ENCODE data around the gene KCNIP4.

The KCNIP4 gene

DNA sequence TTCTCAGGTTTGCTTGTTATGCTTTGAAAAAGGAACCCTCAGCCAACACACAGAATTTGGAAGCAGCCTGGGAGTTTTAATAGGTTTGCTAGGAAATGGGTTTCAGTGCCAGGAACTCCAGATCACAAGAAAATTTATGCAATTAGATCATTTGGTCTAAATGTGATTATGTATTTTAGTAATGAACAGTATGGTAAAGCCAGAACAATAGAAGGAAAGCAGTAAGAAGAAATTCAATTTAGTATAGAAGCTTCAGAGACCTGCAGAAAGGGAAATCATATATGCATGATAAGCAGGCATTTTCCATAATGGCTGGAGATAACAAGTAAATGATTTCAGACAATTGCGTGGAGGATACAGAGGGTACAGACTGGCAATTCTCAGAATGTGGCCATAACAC is 184.7 kb downstream of the KCNIP4 start:
- no peak for DNase-seq (ENCODE audit: low spot score)

DNA sequence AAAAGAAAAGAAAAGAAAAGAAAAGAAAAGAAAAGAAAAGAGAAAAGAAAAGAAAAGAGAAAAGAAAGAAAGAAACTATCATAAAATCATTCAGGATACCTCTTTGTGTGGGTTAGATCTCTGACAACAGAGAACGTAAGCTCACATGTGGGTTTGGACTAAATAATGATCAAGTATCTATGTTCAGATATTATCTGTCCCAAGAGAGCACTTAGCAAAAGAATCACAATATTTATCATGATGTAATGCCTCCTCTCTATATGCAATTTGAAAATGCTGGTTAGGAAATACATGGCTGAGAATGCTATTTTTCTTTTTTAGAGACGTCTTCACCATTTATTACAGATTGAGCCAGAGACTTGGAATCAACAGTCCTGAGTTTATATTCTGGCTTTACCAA is 191.3 kb downstream of the KCNIP4 start:
- no peak for DNase-seq (ENCODE audit: low spot score)

DNA sequence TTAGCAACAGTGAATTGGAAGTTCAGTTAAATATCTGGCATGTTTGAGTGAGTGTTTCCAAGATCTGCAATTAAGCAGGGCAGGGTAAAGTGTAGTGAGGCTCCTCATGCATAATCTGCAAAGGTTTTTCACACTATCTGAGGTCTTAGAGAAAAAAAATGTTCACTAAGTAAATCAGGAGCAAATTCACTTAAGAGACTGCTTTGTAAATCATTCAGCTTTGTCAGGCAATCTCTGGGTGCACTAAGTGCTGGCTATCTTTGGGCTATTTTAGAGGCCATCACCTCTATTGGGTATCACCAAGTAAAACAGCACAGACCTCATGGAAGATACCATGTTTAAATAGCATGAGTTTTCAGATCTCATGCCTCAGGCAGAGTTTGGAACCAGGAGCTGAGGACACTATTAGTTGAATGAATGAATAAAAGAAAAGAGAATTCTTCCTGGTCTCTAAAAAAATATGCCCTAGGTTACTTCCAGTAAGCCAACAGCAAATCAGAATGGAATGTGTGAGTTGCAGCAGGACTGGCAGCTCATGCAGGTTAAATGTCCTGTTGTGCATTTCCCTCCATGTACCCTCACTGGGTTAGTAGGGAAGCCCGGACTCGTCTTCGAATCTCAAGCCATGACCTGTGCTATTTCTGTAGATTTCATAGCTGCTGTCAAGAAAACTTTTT is 195.3 kb downstream of the KCNIP4 start:
- DNase-seq (ENCODE audit: low spot score), result no peak

DNA sequence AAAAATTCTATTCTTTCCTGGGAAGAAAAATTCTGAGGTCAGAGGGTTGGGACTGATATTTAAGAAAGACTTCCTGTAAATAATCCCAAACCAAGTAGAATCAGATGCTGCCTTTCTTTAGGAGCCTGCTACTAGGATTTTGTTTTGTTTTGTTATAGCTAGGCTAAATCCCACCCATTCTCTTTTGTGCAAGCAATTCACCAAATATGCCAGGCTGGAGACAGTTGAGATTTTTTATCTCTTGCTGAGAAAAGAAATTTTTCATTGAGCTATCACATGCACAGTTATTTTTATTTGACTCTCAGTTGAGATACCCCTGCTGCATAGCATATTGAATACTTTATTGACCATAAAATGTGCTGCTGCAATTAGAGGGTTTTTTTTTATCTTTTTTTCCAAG is 196.0 kb downstream of the KCNIP4 start:
- DNase-seq (ENCODE audit: low spot score), result no peak

DNA sequence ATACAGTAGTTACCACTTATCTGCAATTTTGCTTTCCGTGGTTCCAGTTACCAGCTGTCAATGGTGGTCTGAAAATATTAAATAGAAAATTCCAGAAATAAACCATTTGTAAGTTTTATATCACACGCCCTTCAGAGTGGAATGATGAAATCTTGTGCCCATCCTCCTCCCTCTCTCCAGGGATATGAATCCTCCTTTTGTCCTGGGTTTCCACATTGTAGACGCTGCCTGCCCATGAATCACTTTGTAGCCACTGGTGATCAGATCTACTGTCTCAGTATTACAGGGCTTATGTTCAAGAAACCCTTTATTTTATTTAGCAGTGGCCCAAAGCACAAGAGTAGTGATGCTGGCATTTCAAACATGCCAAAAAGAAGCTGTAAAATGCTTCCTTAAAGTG is 198.6 kb downstream of the KCNIP4 start:
- DNase-seq (ENCODE audit: low spot score), result no peak

DNA sequence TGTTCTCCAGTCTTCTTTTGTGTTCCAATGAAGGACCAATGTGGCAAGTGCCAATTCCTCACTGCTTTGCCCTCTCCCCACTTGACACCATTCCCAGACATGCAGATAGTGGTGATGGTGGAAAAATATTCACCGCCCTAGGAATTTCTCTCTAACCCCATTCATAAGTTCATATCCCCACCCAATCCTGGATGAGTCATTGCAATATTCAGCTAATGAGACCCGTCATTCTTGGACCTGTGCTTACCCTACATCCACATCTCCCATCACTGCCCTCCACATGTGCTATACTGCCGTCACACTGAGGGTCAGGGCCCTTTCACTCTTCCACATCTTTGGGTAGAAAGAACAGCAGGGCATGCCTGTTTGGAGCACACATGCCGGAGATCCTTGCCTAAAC is 199.2 kb downstream of the KCNIP4 start:
- no peak for DNase-seq (ENCODE audit: low spot score)

DNA sequence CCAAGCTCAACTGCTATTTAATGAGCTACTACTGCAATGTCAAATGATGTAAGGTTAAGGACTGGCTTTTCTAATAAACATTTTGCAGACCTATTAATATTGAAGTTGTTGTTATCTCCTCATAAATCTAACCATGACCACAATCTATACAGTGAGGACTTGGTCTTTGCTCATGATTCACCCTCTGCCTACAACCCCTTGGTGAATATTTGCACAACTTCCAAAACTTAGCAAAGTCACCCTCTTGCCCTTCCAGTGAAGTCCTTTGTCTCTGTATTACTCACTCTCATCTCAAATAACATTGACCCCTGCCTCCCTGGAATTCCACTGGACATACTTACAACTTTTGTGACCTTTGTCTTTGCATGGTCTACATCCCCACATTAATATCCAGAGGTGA is 204.5 kb downstream of the KCNIP4 start:
- no peak for DNase-seq (ENCODE audit: low spot score)

DNA sequence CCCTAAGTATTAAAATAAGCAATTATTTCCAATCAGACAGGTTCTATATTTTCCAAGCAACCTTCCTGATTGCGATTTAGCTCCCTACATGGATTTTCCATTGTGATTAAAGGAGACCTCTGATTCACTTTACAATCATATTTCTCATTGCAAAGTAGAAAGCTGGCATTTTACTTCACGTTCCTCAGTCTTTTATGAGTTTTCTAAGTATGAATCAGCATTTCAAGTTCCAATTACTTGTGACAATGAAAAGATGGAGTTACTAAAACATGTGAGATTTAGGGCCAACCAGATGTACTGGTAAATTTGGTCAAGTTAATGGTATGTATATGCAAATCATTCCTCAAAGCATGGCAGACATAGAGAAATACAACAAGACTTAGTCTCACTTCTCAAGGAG is 206.2 kb downstream of the KCNIP4 start:
- DNase-seq (ENCODE audit: low spot score), result no peak

DNA sequence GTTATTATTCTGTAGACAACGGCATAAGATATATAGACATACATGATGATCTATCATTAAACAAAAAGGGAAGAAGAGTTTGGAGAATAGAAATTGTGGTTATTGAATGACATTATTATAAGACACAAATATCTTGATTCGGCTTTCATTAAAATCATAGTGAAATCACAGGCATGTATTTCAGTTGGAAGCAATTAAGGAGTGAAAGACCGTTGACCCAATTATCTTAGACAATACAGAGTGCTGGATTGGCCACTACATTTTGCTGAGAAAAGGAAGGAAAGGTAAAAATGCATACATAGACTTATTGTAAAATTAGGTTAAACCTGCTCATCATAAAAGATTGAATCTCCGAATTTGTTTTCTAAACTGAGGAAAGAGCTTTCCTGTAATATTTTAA is 209.8 kb downstream of the KCNIP4 start:
- no peak for DNase-seq (ENCODE audit: low spot score)

DNA sequence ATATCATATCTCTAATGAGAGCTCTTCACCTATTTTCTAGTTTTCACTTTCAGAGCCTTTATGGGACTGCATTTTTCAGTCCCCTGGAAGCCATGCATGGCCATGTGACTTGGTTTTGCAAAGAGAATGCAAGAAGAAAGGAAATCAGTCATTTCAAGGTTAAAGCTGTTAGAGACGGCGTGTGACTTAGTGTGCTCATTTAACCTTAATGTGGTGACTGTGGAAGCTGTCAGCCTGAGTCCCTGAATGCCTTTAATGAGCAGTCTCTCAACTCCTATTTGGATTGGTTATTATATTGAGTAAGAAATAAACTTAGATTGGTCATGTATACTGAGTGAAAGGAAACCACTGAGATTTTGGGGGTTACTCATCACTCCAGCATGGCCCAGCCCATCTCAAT is 212.7 kb downstream of the KCNIP4 start:
- no peak for DNase-seq (ENCODE audit: low spot score)

DNA sequence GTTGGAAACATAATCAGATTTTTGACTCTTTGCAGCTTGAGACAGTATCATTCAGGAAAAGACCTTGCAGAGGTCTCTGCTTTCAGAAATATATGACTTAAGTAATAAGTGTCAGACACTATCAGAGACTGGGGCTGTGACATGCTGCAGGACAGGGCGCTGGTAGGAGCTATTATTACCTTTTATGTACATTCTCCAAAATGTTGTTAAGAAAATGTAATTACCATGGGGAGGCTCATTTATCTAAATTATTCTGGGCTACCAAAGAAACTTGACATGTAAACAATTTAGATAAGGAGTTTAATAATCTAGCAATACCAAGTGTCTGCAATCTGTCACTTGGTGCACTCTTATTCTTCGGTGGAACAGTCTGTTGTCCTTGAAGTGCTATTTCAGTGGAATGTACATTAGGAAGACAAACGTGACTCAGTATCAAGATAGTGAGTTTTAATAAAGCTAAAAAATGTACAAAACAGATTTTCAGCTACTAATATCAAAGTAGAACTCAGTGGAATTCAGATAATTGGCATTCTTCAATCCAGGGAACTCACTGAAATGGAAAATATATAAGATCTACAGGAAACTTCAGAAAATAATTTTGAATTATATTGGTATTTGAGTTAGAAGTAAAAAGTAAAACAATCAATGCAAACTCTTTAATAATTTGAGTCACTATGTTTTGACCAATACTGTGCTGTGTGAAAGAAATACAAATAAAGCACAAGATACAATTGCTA is 214.5 kb downstream of the KCNIP4 start:
- no peak for DNase-seq (ENCODE audit: low spot score)

DNA sequence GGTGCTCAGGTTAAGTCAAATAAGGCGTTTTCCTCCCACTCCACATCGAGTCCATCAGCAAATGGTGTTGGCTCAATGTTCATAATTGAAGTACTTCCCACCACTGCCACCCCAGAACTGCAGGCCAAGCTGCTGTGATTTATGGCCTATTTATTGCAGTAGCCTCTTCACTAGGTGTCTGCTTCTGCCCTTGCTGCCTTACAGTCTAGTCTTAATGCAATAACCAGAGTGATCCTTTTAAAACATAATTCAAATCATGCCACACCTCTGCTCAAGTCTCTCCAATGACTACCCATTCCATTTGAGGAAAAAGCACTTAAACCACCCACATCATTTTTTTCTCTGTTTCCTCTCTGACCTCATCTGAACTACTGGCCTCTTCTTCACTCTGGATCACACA is 220.3 kb downstream of the KCNIP4 start:
- DNase-seq (ENCODE audit: low spot score), result no peak

DNA sequence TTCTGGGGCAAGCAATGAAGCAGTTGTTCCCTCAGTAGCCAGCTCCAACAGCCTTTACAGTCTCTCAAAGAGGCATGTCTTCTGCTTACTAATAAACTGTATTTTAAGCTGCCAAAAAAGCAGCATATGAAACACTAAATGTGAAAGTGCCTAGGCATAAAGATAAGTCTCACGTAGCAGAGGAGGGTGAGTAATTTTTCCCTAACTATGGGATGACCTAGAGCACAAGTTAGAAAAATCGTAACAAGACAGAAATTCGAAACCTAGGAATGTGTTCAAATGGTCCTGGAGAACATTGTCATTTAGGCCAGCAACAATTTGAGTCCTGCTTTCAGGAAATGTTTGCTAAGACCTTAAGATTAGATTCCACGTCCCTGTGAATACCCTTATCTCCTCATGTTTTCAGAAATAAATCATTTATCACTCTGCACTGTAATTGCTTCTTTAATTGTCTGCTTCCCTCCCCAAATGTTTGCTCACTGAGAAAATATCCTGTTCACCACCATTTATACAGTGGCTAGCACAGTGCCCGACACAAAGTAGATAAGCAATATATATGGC is 222.2 kb downstream of the KCNIP4 start:
- DNase-seq (ENCODE audit: low spot score), result no peak

DNA sequence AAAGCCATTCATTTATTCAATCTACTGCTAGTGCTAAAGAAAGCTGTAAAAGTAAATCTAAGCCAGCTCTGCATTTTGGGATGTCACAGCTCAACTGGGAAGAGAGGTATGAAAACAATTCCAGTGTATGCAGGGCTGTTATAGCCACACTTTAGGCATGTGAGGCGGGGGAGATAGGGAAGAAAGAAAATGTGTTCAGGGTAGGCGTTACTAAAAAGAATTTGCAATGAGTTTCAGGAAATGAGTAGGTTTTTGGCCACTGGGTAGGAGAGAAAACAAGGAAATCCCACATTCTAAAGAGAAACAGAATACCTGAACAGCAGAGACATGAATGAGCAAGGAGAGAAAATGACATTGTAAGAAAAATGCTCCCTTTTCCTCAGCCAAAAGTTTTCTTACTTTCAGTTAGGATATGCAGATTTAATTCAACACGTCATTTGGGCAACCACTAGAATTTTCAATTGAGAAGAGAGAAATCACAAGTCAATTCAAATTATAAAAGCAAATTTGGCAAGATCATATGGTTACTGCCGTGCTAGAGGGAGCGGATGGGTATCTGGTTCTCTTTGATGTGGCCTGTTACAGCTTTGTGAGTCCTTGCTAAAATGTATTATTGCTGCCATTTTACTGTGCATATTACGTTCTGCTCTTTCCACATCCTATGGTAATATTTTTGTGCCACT is 226.3 kb downstream of the KCNIP4 start:
- DNase-seq (ENCODE audit: low spot score), result no peak

DNA sequence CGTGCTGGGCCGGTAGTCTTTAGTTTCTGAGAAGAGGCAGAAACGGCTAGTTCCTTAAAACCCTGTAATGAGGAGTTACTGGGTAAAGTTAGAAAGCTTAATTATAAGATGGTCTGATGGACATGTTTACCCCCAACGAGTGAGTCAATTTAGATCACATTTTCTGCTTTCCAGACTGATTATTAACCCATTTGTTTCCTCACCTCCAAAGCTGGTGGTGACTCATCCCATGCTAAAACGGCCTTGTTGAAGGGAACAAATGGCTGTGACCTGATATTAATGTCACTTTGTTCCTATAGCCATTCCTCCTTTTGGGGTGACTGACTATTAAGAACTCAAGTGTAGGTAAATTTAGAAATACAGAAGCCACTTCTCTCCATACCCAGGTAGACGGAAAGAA is 232.0 kb downstream of the KCNIP4 start:
- no peak for DNase-seq (ENCODE audit: low spot score)

DNA sequence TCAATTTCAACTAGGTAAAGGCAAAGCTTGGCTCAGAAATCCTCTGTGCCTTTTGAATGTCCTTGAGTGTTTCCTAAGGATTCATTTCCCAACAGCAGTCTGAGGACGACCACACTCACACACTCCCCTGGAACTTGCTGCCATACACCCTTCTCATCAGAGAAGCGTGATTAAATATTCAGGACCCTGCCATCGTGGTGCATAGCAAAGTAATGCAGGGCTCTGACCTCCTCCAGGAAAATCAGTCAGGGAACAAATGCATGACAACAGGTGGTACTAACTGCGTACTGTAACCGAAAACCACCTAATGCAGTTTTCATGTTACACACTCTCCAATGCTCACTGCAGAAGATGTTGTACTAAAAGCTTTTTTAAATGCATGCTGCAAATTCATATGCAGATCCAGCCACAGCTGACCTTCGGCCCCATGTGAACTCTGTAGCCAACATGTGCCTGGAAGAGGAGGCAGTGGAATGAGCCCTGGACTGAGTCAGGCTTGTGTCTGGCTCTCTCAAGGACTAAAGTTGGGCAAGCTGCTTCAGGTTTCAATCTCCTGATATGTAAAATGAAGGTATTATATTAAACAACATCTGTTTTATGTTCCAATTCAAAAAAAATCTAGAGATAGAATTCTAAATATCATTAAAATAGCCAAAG is 238.3 kb downstream of the KCNIP4 start:
- DNase-seq (ENCODE audit: low spot score), result no peak

DNA sequence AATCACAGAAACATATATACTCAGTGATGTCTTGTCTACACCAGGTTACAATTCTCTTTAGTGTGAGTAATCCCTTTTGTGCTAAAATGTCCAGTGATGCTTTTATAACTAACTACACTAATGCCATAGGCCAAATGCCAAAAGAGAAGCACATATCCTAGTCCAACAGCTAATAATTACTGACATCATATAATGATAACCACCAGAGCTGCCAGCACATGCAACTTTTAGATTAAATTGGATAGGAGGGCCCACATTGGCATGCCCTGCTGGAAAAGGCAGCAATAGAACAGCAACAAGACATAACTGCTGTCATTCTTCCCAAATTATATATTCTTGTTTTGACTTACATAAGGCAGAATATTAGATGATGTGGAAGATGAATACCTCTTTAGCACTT is 238.8 kb downstream of the KCNIP4 start:
- DNase-seq (ENCODE audit: low spot score), result no peak

DNA sequence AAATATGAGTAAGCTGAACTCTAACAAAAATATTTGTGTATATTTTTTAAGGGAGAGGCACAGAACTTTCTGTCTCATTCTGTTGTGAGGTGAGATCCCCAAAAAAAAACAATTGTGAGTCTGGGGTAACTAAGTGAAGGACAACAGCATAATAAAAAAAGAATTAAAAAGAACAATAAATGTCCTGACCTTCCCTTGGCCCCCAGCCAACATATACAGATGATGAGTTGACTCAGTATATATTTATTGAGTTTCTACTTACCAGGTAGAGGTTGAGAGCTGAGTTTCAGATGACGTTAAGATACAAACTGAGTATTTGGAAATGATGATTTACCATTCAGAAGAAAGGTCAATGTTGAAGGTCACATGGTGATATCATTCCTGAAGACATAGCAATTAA is 239.5 kb downstream of the KCNIP4 start:
- DNase-seq (ENCODE audit: low spot score), result no peak

DNA sequence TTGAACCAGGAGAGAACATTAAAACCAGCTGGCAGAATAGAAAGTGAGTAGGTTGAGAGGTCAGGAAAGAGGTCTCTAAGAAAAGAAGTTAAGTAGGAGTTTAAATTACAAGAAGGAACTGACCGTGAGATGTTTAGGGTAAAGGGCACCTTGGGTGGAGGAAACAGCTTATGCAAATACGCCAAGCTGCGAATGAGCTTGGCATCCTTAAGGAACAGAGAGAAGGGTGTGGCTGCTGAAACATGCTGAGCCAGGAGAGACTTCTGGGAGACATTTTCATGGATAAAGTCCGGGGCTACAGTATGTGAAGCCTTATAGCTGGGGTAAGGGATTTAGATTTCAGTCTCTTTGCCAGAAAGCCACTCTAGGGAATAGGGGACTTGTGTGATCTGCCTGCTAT is 249.1 kb downstream of the KCNIP4 start:
- no peak for DNase-seq (ENCODE audit: low spot score)

DNA sequence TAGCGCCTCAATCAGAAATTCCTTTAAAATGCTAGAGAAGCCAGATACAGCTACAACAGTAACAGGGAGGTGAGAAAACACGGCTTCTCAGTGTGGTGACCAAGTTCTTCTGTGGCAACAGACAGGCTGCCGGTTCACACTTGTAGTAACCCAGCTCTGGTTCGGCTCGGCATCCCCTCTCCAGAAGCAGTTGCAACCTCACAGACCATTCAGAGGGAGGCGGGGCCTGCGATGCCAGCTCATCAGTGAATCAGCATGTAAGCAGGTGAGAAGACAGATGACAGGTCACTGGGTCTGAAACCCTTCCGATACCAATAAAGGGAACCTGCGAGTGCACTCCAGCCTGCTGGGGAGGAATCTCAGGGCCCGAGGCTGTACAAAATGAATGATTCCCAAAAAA is 251.0 kb downstream of the KCNIP4 start:
- no peak for DNase-seq (ENCODE audit: low spot score)

DNA sequence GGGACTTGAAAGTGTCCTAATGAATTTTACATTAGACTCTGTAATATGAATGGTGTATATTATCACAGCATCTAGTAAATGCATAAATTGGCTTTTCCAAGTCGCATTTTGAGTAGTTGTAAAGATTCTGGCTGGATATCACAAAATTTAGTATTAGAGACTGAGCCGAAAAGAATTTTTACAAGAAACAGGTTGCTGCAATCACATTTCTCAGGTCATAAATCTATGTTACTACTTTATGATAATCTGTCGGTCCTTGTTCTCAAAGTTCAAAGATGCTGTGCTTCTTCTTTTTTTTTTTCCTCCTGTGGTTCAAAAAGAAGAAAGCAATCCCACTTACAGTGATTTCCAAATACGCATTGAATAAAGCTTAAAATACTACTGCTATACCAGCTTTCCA is 253.4 kb downstream of the KCNIP4 start:
- DNase-seq (ENCODE audit: low spot score), result no peak

DNA sequence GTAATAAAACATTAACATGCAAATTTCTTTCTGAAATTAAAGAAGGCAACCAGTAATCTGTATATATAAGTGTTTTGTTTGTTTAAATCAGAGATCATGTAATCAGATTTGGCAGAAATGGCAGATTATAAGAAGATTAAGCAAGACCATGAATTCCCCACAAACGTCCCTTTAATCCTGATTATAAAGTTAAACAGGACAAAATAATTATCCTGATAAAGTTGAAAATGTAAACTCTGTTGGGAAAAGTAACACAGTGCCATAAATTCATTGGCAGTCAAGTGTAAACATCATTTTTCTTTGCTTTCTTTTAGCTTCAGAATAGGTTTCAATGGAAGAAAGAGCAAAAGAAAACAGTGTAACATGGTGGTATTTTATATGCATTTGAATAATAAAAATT is 256.3 kb downstream of the KCNIP4 start:
- DNase-seq (ENCODE audit: low spot score), result no peak

Measured in NAMALWA (cell line).